SK-N-SH (cell line): ENCODE results near the gene HRH1. TPM values are rescaled to one million over a fixed set of nuclear protein-coding genes. Genes with fewer than 3 reads are reported as not detected.

Source experiments
- CTCF ChIA-PET: fragments of 300-600, 350-600 bp; formaldehyde crosslinking; extraction: SDS; loops from one replicate; lab custom pipeline; 2021; lab: Yijun Ruan, JAX
- POLR2A ChIA-PET: fragments of 350-600 bp; sonication (Branson Sonifier 250); formaldehyde crosslinking; extraction: SDS; loops from one replicate; lab custom pipeline; 2020; ENCODE audit warnings: antibody characterized with exemption, inconsistent platforms; lab: Yijun Ruan, JAX
- DNase-seq: peaks from one replicate; pipeline ENCODE4 v3.0.0; 2012
- H2AFZ ChIP-seq: fragments of 200-600 bp; sonication (generic); 2 replicates; pipeline ENCODE4 v1.8.1; 2016; ENCODE audit warnings: antibody characterized with exemption, mild to moderate bottlenecking, low read depth
- H3F3A ChIP-seq: fragments of 200-600 bp; sonication (generic); replicated peaks from 2 replicates; pipeline ENCODE3; 2016; ENCODE audit warnings: antibody characterized with exemption, mild to moderate bottlenecking; ENCODE audit not compliant: insufficient read depth
- H3K27ac ChIP-seq, 2 experiments: fragments of 200-500 bp in 1 of 2; fragments of 200-600 bp in 1 of 2; sonication (Bioruptor generic) in 1 of 2; sonication (generic), shearing (Covaris generic) in 1 of 2; 2 replicates each; pipeline versions ENCODE4 v1.5.1 to v1.6.1; 2014 to 2016; ENCODE audit warnings: low read depth in 2 of 2, inconsistent platforms in 1 of 2, low read length in 1 of 2, mild to moderate bottlenecking in 1 of 2, mixed read lengths in 1 of 2
- H3K27me3 ChIP-seq: fragments of 200-600 bp; sonication (generic), shearing (Covaris generic); 2 replicates; pipeline ENCODE4 v1.6.1; 2016; ENCODE audit warnings: mixed run types; ENCODE audit not compliant: insufficient read depth
- H3K36me3 ChIP-seq, 2 experiments: fragments of 200-500 bp in 1 of 2; fragments of 200-600 bp in 1 of 2; sonication (Bioruptor generic) in 1 of 2; sonication (generic) in 1 of 2; replicated peaks in 1 of 2; 2 replicates each; pipeline versions ENCODE3 to v1.5.1; 2014 to 2016; ENCODE audit warnings: low read length in 1 of 2, mild to moderate bottlenecking in 1 of 2; ENCODE audit not compliant: insufficient read depth in 2 of 2, control insufficient read depth in 1 of 2
- H3K4me1 ChIP-seq, 2 experiments: fragments of 200-500 bp in 1 of 2; fragments of 200-600 bp in 1 of 2; sonication (Bioruptor generic) in 1 of 2; sonication (generic), shearing (Covaris generic) in 1 of 2; 2 replicates each; pipeline versions ENCODE4 v1.5.1 to v1.6.1; 2014 to 2016; ENCODE audit warnings: low read depth in 1 of 2, low read length in 1 of 2, mixed run types in 1 of 2; ENCODE audit not compliant: insufficient read depth in 2 of 2, control insufficient read depth in 1 of 2
- H3K4me2 ChIP-seq: fragments of 200-600 bp; sonication (generic), shearing (Covaris generic); 2 replicates; pipeline ENCODE4 v1.6.1; 2017; ENCODE audit warnings: mixed run types
- H3K4me3 ChIP-seq, 2 experiments: fragments of 200-500 bp in 1 of 2; fragments of 200-600 bp in 1 of 2; sonication (Bioruptor generic) in 1 of 2; sonication (generic), shearing (Covaris generic) in 1 of 2; 2 replicates each; pipeline versions ENCODE4 v1.5.1 to v1.8.1; 2014 to 2016; ENCODE audit warnings: low read depth in 2 of 2, inconsistent platforms in 1 of 2, low read length in 1 of 2, mild to moderate bottlenecking in 1 of 2, mixed read lengths in 1 of 2, moderate library complexity in 1 of 2
- H3K79me2 ChIP-seq: fragments of 200-600 bp; sonication (generic); 2 replicates; pipeline ENCODE4 v1.8.1; 2017; ENCODE audit warnings: mild to moderate bottlenecking; ENCODE audit not compliant: insufficient read depth
- H3K9ac ChIP-seq: fragments of 200-600 bp; sonication (generic); 2 replicates; pipeline ENCODE4 v1.6.1; 2017; ENCODE audit warnings: mixed run types
- H3K9me2 ChIP-seq: fragments of 200-600 bp; sonication (generic); 2 replicates; pipeline ENCODE4 v1.6.1; 2017; ENCODE audit warnings: mixed run types
- H3K9me3 ChIP-seq: fragments of 200-600 bp; sonication (generic); 2 replicates; pipeline ENCODE4 v1.6.1; 2017; ENCODE audit warnings: mixed run types, mild to moderate bottlenecking, moderate library complexity
- H4K20me1 ChIP-seq: fragments of 200-600 bp; sonication (generic); 2 replicates; pipeline ENCODE4 v1.6.1; 2017; ENCODE audit warnings: mild to moderate bottlenecking, mixed run types; ENCODE audit not compliant: insufficient read depth
- ELF1 ChIP-seq: IDR thresholded peaks from 2 replicates; pipeline ENCODE4 v1.4.0; 2012
- FOSL2 ChIP-seq: IDR thresholded peaks from 2 replicates; pipeline ENCODE4 v1.4.0; 2012; ENCODE audit warnings: low read depth, mild to moderate bottlenecking, moderate library complexity, borderline replicate concordance
- FOXM1 ChIP-seq: IDR thresholded peaks from 2 replicates; pipeline ENCODE4 v1.4.0; 2012; ENCODE audit warnings: low read depth, mild to moderate bottlenecking
- JUND ChIP-seq: IDR thresholded peaks from 2 replicates; pipeline ENCODE4 v1.4.0; 2012
- NFIC ChIP-seq: IDR thresholded peaks from 2 replicates; pipeline ENCODE4 v1.4.0; 2012; ENCODE audit warnings: borderline replicate concordance
- POLR2AphosphoS5 ChIP-seq: IDR thresholded peaks from 2 replicates; pipeline ENCODE4 v1.6.1; 2012; ENCODE audit warnings: low read depth, low read length
- RCOR1 ChIP-seq: fragments of 150-350 bp; IDR thresholded peaks from 2 replicates; pipeline ENCODE4 v1.6.1; 2017; ENCODE audit warnings: antibody characterized with exemption, low read length
- RFX5 ChIP-seq: IDR thresholded peaks from 2 replicates; pipeline ENCODE4 v1.6.1; 2012; ENCODE audit warnings: mild to moderate bottlenecking, improper control_type of control experiment, low read length
- RXRA ChIP-seq: IDR thresholded peaks from 2 replicates; pipeline ENCODE4 v1.4.0; 2012; ENCODE audit warnings: low read depth, mild to moderate bottlenecking, borderline replicate concordance
- SIN3A ChIP-seq: IDR thresholded peaks from 2 replicates; pipeline ENCODE4 v1.6.1; 2012; ENCODE audit warnings: low read depth, mild to moderate bottlenecking, low read length, moderate library complexity, borderline replicate concordance
- TCF12 ChIP-seq: IDR thresholded peaks from 2 replicates; pipeline ENCODE4 v1.4.0; 2012
- USF2 ChIP-seq: fragments of 150-350 bp; IDR thresholded peaks from 2 replicates; pipeline ENCODE4 v1.6.1; 2017; ENCODE audit warnings: antibody characterized with exemption, low read length, low read depth, borderline replicate concordance
- YY1 ChIP-seq: IDR thresholded peaks from 2 replicates; pipeline ENCODE4 v1.4.0; 2012; ENCODE audit warnings: low read depth, mild to moderate bottlenecking
- WGBS: methylation state at CpG from one replicate; pipeline ENCODE4 v1.1.6; 2017; ENCODE audit warnings: low lambda C conversion rate; 5-methylcytosine and 5-hydroxymethylcytosine counted together
- polyA plus RNA-seq, 3 experiments: library from polyadenylated mRNA; depleted of rRNA; stranded (reverse); fragments of >200 nt; gene quantifications; 2 replicates each; pipeline ENCODE4 v1.2.3, GENCODE V29; 2012
- TF ChIP-seq, protein P1 (sequence below): IDR thresholded peaks from 2 replicates; pipeline ENCODE4 v1.6.1; 2012; ENCODE audit warnings: mild to moderate bottlenecking, low read depth, low read length, moderate library complexity
- TF ChIP-seq, protein P2 (sequence below): IDR thresholded peaks from 2 replicates; pipeline ENCODE4 v1.4.0; 2012; ENCODE audit warnings: low read depth, borderline replicate concordance
- TF ChIP-seq, protein P3 (sequence below): IDR thresholded peaks from 2 replicates; pipeline ENCODE4; 2012

Gene HRH1
- polyA plus RNA-seq, 1 of the 3 experiments (the other 2 are of a cell fraction): 6.2 TPM

DNA sequence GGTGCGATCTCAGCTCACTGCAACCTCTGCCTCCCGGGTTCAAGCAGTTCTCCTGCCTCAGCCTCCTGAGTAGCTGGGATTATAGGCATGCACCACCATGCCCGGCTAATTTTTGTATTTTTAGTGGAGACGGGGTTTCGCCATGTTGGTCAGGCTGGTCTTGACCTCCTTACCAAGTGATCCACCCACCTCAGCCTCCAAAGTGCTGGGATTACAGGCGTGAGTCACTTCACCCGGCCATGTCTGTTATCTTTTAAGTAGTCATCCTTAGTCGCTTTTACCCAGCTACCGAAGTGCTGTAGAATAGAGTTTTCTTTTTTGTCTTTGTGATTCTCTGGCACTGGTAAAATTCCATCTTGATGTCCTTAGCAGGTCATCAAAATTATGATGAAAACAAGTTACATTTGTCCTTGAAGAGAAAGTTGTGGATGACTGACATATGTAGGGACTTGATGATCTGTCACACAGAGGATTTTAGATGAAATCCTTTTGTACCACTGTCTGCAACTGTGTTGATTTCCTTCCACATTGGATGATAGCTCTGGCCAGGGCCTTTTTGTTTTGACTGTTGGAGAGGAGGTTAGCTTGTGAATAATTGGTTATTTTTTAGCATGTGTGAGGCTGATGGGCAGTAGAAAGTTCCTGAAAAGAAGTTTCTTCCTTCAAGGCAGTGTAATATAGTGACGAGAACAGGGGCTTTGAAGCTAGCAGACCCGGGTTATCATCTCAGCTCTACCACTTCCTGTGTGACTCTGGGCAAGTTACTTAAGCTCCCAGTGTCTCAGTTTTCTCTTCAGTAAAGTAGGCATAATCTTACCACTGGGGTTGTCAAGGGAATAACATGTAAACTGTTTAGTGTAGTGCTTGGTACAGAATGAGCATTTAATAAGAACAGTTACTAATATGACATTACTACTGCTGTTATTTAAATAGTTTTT, 136.7 kb downstream of the HRH1 start:
- H3K9ac ChIP-seq: peak overlapping the region; percentile 48; the same call in 1 of the 2 replicates
- H3K9me3 ChIP-seq: no peaks in the 10 kb centered on the region
- peaks cover 9 to 50% of the 10 kb centered on the region in 2 experiments for H3K4me1 ChIP-seq
- H4K20me1 ChIP-seq: no peaks in the 10 kb centered on the region
- POLR2A ChIA-PET: no interaction called here
- TF ChIP-seq, protein P1, sequence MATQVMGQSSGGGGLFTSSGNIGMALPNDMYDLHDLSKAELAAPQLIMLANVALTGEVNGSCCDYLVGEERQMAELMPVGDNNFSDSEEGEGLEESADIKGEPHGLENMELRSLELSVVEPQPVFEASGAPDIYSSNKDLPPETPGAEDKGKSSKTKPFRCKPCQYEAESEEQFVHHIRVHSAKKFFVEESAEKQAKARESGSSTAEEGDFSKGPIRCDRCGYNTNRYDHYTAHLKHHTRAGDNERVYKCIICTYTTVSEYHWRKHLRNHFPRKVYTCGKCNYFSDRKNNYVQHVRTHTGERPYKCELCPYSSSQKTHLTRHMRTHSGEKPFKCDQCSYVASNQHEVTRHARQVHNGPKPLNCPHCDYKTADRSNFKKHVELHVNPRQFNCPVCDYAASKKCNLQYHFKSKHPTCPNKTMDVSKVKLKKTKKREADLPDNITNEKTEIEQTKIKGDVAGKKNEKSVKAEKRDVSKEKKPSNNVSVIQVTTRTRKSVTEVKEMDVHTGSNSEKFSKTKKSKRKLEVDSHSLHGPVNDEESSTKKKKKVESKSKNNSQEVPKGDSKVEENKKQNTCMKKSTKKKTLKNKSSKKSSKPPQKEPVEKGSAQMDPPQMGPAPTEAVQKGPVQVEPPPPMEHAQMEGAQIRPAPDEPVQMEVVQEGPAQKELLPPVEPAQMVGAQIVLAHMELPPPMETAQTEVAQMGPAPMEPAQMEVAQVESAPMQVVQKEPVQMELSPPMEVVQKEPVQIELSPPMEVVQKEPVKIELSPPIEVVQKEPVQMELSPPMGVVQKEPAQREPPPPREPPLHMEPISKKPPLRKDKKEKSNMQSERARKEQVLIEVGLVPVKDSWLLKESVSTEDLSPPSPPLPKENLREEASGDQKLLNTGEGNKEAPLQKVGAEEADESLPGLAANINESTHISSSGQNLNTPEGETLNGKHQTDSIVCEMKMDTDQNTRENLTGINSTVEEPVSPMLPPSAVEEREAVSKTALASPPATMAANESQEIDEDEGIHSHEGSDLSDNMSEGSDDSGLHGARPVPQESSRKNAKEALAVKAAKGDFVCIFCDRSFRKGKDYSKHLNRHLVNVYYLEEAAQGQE: no peak
- TF ChIP-seq YY1 (0 out of 2 replicates have a peak, but pooled peaks have one; percentile 57), ELF1 (no peak), FOSL2 (peak; percentile 50; the same call in 1 of the 2 replicates), POLR2AphosphoS5 (no peak), RFX5 (no peak), TCF12 (peak; percentile 41; the same call in 1 of the 2 replicates)
- TF ChIP-seq, protein P2, sequence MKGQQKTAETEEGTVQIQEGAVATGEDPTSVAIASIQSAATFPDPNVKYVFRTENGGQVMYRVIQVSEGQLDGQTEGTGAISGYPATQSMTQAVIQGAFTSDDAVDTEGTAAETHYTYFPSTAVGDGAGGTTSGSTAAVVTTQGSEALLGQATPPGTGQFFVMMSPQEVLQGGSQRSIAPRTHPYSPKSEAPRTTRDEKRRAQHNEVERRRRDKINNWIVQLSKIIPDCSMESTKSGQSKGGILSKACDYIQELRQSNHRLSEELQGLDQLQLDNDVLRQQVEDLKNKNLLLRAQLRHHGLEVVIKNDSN: no peak
- H3F3A ChIP-seq: peaks cover 56% of the 10 kb centered on the region
- H3K36me3 ChIP-seq: peaks cover 0 to 1% of the 10 kb centered on the region in 2 experiments
- H3K27me3 ChIP-seq: no peaks in the 10 kb centered on the region
- CTCF ChIA-PET: interaction anchor here (2.3 kb wide), 1 partner anchor 231 kb away, joined by 5 read pairs; no protein-coding TSS in a partner anchor
- no peaks in the 10 kb centered on the region for H3K9me2 ChIP-seq
- WGBS: 61% methylated on average over 11 of the region's 11 CpGs
- no peak for DNase-seq
- peak overlapping the region in 1 of 2 experiments; percentile 98; a peak in 2 of 4 replicates for H3K27ac ChIP-seq
- no peak overlapping the region for H3K4me3 ChIP-seq
- H2AFZ ChIP-seq: no peak overlapping the region
- peaks cover 59% of the 10 kb centered on the region for H3K79me2 ChIP-seq
- H3K4me2 ChIP-seq: peak overlapping the region; percentile 77

- CTCF ChIA-PET: interaction anchor here (2.3 kb wide), 1 partner anchor 232 kb away, joined by 5 read pairs; no protein-coding TSS in a partner anchor
- Histone ChIP-seq H3K4me3 (no peak overlapping the region), H3K36me3 (no peaks in the 10 kb centered on the region), H2AFZ (no peak overlapping the region), H3K27me3 (no peaks in the 10 kb centered on the region), H3K4me1 (peaks cover 9 to 50% of the 10 kb centered on the region in 2 experiments), H3K4me2 (no peak overlapping the region), H3K9ac (peak overlapping the region; percentile 48; the same call in 1 of the 2 replicates), H3K27ac (peak overlapping the region in 1 of 2 experiments; percentile 98; a peak in 2 of 4 replicates), H3K9me2 (no peaks in the 10 kb centered on the region), H3F3A (peaks cover 48% of the 10 kb centered on the region), H3K9me3 (no peaks in the 10 kb centered on the region), H4K20me1 (no peaks in the 10 kb centered on the region), H3K79me2 (peaks cover 59% of the 10 kb centered on the region)
- WGBS: 96% methylated on average over 5 of the region's 5 CpGs
- no peak for DNase-seq
- POLR2A ChIA-PET: no interaction called here
- TF ChIP-seq FOXM1 (no peak), NFIC (no peak), RCOR1 (no peak), USF2 (no peak), RXRA (no peak), JUND (no peak), SIN3A (no peak)
- TF ChIP-seq, protein P3, sequence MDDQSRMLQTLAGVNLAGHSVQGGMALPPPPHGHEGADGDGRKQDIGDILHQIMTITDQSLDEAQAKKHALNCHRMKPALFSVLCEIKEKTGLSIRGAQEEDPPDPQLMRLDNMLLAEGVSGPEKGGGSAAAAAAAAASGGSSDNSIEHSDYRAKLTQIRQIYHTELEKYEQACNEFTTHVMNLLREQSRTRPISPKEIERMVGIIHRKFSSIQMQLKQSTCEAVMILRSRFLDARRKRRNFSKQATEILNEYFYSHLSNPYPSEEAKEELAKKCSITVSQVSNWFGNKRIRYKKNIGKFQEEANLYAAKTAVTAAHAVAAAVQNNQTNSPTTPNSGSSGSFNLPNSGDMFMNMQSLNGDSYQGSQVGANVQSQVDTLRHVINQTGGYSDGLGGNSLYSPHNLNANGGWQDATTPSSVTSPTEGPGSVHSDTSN: no peak
- TF ChIP-seq, protein P1: no peak
Observed at GRCh38 chr3:11291808-11292207, 137.5 kb downstream of the HRH1 start.
